Activated T-cell treated with anti-CD3 and anti-CD28 coated beads, Interleukin-2, amount 50 U/mL, for 1 hour (primary cell): ENCODE data around the gene FHIT.

ENCODE experiments used
- DNase-seq: peaks from one replicate; pipeline ENCODE4 v3.0.0-alpha.2; 2020

Gene FHIT

DNA sequence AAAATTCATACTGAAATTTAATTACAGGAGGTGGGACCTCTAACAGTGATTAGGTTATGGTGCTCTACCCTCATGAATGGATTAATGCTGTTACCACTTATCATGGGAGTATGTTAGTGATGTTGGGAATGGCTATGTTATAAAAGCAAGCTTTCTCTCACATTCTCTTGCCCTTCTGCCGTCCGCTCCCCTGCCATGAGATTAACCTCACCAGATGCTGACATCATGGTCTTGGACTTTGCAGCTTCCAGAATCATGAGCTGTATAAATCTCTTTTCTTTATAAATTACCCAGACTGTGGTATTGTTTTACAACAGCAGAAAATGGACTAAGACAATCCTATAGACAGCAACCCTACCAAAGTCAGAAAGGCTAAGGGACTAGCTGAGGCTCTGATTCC is 884.8 kb downstream of the FHIT start:
- no peak for DNase-seq

DNA sequence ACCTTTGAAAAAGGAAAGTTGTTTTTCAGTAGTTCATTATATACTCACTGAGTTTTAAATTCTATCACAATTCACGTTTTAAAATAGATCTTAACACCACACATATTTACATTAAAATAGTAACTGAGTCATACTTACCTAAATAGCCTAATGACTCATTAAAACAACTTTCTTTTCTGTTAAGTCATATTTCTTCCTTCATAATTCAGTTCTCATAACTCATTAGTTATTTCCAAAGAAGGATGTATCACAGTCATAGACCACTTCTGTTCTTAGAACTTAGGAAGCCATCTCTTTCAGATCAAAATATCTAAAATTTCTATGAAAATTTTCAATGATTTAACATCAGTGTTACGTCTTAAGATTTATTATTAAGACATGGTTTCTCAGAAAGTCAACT is 885.9 kb downstream of the FHIT start:
- DNase-seq = no peak

DNA sequence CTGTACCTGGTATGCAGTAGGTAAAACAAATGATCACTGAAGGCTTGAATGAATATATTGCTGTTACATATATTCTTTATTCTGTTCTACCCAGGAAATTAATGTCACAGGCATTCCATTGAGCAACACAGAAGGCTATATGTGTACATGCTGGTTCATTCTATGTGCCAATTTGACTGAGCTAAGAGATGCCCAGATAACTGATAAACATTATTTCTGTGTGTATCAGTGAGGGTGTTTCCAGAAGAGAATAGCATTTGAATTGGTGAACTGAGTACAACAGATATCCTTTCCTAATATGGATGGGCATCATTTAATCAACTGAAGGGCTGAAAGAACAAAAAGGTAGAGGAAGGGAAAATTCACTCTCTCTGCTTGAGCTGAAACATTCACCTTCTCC is 886.8 kb downstream of the FHIT start:
- no peak for DNase-seq

DNA sequence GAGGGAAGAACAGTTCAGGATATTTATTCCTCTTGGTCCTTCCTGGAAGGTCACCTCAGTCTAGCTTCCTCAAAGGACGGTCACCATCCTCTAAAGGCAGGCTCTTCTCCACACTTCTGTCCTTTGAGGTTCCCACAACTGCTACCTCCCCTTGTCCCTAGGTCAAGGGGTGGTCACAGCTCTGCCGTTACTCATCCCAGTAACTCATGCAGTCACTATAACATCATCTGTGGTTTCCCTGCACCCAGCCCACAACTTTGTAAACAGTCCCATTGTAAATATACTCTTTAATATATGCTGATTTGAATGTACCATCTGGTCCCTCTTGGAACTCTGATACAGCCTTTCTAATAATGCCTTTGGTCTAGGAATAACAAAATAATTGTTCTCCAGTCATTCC is 887.4 kb downstream of the FHIT start:
- DNase-seq = no peak

DNA sequence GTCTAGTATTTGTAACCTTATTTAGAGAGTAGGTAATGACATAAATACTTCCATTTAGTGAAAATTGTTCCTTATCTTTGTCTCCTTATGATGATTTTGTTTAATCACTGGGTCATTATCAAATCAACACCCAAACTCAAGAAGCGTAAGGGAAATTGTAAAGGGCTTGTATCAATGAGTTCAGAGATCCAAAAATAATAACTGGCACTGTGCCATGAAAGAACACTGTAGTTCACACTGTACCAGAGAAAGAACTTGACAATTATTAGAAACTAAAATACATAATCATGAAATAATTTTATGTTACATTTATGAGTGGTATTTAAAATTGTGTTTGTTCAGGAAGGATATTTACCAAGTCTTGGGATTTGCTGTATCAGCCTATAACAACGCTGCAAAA is 895.4 kb downstream of the FHIT start:
- no peak for DNase-seq

DNA sequence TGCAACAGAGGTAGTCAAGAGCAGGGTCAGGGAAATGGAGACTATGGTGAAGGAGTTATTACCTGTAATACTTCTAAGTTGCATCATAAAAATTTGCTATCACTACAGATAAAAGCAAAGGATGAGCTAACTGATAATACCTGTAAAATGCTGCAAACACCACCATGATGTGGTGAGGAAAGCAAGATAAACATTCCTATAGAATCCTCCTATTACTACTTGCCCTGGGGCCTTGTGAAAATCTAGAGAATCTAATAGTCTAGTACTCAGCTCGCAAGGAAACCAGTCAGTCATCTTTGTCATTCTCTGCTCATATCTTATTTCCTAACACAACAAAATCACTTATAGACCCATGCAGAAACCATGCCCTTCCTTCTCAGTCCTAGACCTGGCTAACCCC is 899.8 kb downstream of the FHIT start:
- DNase-seq = no peak

DNA sequence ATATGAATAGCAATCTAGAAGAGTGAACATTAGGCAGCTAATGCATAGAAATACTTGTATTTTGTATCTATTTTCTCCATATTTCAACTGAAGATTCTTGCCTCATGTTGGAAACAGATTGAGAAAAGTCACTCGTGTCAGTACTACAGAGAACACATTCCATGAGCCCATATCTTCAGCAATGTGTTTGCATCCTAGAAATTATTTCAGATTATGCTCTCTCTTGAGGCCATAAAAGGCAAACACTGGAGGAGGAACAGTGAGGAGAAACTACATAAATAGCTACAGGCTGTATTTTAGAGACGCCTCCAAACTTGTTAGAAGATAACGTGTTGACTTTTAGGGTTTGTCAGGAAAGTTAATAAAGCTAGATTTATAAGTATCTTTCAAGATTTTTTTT is 906.9 kb downstream of the FHIT start:
- no peak for DNase-seq

DNA sequence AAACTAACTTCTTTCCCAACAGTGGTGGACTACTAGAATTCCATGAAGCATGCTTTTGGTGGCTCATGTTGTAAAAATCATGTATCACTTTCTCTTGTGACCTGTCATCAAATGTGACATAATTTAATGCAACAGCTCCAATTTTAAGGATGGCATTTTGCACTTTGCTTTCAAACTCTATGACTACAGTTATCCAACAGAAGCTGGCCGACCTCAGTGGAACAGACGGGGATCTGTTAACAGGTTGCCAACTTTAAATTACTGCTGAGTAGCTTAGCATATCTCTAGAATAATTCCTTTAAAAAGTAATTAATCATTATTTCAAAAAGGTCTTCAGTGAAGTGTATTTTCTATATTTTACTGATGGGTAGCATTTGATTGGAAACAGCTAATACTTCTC is 907.4 kb downstream of the FHIT start:
- DNase-seq = no peak

DNA sequence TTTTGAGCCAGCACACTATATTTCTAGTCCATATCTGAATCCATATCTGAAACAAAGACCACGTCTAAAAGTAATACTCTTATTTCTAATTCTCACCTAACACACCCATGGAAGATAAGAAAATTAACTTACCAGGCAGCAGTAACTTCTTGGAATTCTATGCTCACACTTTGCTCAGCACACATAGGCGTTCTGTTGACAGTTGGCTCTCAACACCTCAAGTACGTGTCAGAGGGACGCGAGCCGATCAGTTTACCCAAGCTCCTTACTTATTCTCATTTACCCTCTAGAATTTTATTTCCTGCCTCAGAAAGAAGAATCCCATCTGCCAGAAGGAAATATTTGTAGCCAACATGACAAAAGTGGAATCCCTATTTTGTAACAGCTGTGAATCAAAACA is 911.9 kb downstream of the FHIT start:
- DNase-seq = no peak

DNA sequence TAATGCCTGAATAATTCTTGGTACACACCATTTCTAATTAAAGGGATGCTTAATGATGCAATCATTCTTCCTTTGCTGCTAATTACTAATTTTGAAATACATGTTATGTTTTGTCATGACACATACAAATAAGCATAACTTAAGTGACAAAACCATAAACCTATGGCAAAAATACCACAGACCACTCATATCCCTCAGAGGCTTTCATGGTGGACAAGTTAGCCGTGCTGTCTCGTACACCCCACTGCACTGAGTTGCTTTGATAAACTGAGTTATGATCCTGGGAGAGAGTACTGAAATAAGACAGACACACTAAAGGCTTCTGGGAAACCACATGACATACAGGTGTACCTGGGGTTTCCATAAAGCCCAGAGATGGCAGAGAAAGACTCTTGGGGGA is 913.8 kb downstream of the FHIT start:
- no peak for DNase-seq

DNA sequence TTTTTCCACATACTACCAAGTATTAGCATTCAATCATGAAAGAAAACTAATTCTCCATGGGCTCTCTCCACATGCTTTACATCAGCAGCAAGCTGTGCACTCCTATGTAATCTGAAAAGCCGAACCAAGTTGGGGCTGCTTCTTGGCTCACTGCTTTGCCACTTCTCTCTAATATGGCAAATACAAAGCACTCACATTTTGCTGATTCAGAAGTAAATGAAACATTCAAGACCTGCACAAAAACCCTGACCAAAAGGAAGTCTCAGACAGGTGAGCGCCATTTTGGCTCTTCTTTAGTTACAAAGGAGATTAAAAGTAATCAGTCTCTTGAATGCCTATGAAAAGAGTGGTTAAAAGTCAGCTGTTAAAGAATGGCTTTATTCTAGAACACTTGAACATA is 915.2 kb downstream of the FHIT start:
- no peak for DNase-seq

DNA sequence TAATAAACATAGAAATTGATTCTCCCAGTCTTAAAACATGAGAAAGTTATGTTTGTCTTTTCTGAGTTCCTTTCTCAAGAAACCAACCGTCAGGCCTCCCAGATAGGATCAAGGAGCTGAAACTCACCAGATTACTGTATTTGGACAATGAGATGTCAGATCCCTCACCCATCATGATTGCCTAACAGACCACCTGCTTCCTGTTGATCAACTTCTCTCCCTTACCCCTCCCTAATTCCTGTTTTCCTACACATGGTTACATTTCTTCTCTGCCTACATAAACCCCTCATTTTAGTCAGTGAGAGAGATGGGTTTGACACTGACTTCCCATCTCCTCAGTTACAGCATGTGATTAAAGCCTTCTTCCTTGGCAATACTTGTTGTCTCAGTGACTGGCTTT is 917.5 kb downstream of the FHIT start:
- DNase-seq = no peak

DNA sequence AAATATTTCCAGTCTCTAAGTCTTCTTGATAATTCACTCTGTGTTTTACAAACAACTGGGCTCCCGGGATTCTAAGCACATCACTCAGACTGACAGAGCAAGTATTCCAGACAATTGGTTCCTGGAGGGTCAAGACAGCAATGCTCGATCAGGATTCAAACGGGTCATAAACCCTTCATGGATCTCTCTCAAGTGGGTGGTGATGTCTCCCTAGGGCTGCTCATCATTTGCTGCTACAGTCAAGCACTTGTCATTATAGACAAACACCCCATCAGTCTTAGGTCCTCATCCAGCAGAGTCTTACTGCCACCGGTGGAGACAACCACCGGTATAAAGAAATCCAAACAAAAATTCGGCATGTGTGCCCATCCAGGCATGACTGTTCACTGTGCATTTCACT is 921.1 kb downstream of the FHIT start:
- no peak for DNase-seq

DNA sequence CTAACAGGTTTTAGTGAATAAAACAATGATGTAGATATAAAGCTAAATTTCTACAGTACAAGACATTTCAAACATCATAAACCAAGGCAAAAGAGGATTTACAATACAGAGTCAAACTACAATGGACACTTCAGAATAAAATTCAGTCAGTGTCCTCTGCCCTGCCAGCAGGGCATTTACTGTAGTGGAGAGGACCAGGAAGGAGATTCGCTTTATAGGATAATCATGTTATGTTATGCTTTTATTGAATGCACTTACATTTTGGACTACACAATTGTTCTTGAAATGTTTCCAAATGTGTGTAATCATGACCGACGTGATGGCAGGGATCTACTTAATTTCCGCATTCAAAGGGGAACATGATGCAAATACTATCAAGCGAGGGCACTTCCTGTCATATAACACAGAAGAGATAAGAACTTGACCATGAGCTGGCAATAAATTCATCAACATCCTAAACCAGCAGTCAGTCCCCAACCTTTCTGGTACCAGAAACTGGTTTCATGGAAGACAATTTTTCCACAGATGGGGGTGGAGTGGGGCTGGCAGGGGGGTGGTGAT is 925.6 kb downstream of the FHIT start:
- DNase-seq = no peak

DNA sequence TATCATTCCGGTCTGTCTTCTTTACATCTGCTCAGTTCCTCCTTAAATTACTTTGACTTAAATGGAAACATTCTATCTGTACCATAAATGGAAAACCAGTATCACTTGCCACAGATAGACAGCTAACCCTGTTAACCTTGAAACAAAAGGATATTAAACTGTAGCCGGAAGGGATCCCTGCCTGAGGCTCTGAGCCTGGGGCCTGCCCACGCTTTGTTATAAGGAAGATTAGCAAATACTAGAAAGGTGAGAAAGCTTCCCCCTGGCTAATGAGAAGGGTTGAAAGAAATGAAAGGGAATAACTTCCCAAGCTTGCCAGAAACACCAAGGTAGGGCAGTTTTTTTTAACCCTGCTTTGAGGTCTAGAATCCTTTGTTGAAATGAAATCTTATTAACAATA is 927.6 kb downstream of the FHIT start:
- DNase-seq = no peak

DNA sequence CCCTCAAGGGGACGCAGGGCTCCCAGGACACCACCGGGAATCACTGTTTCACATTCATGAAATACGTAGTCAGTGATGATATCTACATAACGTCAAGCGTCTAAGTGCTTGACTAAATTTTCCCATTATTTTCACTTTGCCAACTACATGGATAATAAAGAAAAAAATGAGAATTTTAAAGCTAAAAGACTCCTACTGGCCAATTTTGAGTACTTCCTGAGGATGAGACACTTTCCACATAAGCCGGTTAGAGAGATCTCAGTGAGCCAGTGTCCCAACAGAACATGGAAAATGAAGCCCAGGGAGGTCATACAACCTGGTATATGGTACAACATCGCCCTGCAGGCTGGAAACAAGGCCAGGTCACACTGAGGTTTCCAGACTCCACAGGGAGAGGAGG is 928.1 kb downstream of the FHIT start:
- DNase-seq = no peak

DNA sequence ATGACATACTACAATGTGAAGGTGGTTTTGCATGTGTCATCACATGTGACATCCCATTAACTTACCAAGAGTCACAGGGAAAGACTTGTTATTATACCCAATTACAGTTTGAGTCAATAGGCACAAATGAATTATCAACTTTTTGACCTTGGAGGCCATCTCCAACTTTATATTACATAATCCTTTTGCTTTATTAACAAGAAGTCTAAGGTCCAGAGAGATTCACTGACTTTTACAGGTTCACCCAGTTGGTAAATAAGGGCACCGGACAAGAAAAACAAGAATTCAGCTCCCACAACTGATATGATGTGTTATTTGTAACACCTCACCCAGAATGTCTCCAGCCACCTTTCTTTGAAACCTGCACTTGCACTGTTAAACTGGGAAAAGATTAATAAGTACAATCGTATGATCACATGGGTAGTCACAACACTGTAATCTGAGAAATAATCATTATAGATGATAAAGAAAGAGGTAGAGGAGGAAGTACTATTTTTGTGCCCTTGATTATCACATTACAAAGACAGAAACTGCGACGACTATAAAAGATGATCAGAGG is 928.9 kb downstream of the FHIT start:
- DNase-seq = no peak

DNA sequence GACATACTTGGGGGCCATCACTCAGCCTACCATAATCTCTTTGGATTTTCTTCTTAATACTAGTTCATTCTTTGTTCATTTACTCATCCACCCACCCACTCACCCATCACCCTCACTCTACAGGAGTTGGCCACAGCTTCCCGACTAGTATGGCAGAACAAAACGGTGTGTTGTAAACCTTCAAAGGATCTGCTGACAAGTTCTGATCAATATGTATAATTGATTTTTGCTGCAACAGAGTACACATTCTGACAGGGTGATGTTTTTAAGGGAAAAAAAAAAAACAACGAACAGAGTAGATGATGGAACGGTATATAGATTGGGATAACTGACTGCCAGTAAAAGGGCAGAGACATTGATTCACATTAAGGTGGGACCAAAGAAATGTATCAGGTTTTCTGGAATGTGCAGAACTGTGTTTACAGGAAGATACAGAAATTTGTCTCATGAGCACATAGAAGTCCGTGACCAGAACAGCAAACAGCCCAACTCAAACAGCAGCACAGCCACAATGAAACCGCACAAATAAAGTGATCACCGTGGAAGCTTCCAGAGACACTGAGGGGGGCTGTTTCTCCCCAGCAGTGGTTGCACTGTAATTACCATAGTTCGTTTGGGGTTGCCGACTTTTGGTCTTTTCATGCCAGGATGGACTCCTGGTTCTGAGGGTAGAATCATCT is 931.9 kb downstream of the FHIT start:
- no peak for DNase-seq

DNA sequence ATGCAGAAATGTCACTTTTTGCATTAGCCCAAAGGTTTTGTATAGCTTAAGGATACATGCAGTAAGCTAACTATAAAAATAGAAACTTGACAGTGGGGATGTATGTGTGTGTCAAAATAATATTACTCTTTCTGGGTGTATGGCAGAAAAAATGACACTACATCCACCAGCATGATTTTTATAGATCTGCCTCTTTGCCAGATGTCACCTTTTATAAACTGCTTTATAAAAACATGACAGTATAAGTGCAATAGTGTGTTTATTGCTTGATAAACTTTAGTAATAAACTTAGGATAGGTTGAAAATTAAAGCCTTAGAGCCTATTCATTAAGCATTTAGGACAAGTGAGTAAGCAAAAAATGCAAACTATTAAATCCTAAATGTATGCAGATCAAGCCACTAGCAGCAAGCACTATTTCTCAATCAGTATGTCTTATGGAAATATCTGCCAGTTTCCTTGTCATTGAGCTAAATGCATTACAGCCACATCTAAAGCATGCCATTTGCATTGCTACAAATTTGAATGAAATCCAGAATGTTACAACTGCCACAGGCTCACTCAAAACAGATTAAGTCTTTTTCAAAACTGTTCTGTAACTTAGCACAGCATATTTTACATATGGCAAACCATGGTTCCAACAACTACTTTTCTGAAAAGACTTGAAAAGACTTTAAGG is 935.0 kb downstream of the FHIT start:
- no peak for DNase-seq

DNA sequence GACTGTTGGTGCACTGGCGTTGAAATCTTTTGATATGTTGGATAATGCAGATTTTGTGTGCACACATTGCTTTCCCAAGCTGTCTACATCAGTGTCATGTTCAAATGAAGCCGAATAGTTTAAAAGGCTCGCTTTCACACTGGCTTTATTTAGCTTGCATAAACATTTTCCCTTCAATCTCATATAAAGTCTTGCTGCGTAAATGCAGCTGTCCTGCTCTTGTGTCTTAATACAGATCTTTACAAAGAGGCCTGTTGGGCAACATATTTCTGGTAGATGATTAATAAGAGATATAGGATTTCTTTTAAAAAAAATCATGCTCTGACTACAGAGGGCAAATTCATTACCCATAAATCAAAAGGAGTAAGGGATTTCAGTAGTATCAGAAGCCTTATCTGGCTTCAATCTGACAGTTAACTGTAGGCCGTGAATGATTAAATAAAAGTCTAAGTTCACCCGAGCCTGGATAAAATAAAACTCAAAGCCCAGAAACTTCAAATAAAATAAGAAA is 937.2 kb downstream of the FHIT start:
- DNase-seq = no peak

DNA sequence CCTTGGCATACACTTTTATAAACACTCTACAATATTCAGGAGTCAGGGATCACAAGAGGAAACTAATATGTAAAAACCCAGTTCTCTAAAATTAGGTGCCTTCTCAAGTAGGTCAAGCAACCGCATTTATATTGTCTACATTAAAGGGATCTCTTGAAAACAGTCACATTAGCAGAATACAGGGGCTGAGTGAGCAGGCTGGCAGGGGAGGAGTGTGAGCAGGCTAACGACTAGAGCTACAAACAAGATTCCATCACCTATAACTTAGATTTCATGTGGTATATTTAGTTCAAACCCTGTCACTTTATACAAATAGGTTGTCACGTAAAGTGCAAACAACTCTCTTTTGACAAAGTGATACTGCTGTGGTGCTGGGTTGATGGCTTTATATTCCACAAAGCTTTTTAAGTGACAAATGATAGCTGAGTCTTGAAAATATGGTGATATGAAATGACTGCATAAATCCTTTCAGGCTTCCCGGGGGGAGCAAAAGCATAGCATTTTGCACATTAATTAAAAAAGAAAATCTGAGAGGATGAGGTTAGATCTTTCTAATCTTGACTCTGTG is 937.9 kb downstream of the FHIT start:
- DNase-seq = no peak

DNA sequence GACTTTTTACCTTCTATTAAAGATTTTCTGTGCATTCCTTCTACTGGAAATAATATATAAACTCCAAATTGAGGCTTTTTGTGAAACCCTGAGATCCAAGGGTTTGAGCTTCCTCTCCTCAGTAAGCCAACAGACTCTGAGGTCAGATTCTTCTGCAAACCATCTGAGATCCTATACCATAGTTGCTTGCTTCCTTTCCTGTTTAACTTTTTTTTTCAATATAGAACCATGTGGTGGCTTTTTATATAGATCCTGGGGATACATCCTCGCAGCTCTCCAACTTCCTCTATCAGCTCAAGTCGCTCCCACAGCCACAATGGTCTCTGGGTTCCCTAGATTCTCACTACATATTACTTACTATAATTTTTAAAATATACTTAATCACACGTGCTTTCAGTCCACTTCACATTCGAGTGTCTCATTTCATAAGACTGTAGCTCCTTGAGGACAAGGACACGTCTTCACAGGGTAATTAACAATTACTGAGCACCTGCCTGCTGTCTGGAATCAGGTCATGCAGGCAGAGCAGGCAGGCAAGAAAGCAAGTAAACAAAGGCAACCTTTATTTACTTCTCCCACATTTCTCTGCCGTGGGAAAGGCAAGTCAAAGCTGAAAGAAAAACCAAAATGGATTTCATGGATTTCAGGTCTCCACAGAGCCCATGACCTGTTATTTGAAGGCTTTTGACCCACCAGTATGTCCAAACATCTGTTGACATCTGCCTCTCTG is 941.5 kb downstream of the FHIT start:
- no peak for DNase-seq

DNA sequence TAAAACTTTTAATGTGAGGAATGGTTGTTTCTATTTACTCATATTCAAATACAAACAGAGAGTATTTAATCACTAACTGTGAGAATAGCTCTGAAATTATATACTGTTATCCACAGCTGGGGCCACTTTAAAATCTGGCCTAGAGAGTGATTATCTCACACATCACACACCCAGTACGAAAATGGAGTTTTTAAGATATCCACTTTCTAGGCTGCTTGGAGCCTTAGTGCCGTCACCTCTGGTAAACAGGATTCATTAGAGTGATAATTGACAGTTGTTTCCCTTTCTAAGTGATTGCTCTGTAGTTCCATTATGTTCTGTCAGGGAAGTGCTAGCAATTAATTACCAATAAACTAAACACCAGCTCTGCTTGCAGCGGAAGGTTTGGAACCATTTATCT is 942.4 kb downstream of the FHIT start:
- no peak for DNase-seq
